Spleen (tissue), 7 donors: ENCODE results near the gene IGSF6.

Experiments used
- CTCF ChIP-seq, 11 experiments: fragments of 200-600 bp in 7 of 11; fragments of 450-650 bp in 4 of 11; sonication (generic) in 4 of 11; IDR thresholded peaks in 8 of 11; conservative IDR thresholded peaks in 3 of 11; 1 replicate in 7 of 11; 2 replicates in 4 of 11; pipeline versions ENCODE4 v1.4.0 to v1.8.0; 2016 to 2021; ENCODE audit warnings: antibody characterized with exemption in 11 of 11, inconsistent platforms in 4 of 11, mild to moderate bottlenecking in 1 of 11
- POLR2AphosphoS5 ChIP-seq, 3 donors: sonication (generic); formaldehyde crosslinking; IDR thresholded peaks; one replicate each; pipeline ENCODE4 v1.5.1; 2017; ENCODE audit warnings: antibody characterized with exemption in 3 of 3
- donor health status: DM: no; HTN: no; CAD: no; lungs with moderate emphysema.
- donor health status: DM: no; HTN: no; CAD: no.
- donor health status: DM: no; HTN: no; CAD: no.

DNA sequence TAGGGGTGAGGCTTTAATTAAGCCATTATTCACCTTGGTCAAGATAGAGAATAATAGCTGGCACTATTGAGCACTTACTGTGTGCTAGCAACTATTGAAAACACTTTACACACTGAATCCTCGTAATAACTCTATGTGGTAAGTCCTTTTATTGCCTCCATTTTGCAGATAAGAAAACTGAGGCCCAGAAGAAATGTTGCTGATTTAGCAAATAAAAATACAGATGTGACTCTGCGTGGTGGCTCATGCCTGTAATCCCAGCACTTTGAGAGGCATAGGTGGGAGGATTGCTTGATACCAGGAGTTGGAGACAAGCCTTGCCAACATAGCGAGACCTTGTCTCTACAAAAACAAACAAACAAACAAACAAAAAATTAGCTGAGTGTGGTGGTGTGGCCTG, 30.8 kb upstream of the IGSF6 start:
- TF ChIP-seq POLR2AphosphoS5 (IDR thresholded peaks at IDR 0.05) (no peak), CTCF (IDR thresholded peaks at IDR 0.05 in 8 of 11, conservative IDR thresholded peaks at IDR 0.05 in 3 of 11) (no peak)
